Epithelial cell of esophagus (primary cell): ENCODE results near the gene NECAP2.
"Not testable (repeated sequence)": the region's sequence is repeated elsewhere in the genome, so short reads cannot be mapped to it uniquely, and the experiment has no call there.

Experiments used
- DNase-seq: peaks from one replicate; pipeline ENCODE4 v3.0.0; 2010; ENCODE audit warnings: low read depth
- H3K4me3 ChIP-seq: 2 replicates; pipeline ENCODE4 v1.5.1; 2011; ENCODE audit warnings: mild to moderate bottlenecking, low read length, control low read depth
- TF ChIP-seq, protein P1 (sequence below): IDR thresholded peaks from 2 replicates; pipeline ENCODE4 v1.5.1; 2011; ENCODE audit warnings: low read depth, mild to moderate bottlenecking, low read length, control low read depth, inconsistent platforms; ENCODE audit not compliant: insufficient read depth; ENCODE audit errors: missing control alignments

Gene NECAP2

DNA sequence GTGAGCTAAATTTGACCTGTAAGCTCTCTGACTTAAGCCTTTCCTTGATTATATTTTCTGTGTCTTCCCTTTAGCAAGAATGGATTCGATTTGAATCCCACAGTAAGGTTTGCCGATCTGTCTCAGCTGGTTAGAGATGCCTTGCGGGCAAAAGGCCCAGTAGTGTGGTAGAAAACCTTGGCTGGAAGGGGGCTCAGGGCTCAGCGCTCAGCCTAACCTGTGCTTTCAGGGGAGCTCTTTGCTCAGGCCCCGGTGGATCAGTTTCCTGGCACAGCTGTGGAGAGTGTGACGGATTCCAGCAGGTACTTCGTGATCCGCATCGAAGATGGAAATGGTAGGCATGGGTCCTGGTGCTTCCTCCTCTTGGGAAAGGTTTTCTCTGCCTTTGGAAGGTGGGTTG lies 7.1 kb downstream of the NECAP2 start:
- no peak for DNase-seq
- H3K4me3 ChIP-seq, result no peak overlapping the region
- TF ChIP-seq, protein P1, sequence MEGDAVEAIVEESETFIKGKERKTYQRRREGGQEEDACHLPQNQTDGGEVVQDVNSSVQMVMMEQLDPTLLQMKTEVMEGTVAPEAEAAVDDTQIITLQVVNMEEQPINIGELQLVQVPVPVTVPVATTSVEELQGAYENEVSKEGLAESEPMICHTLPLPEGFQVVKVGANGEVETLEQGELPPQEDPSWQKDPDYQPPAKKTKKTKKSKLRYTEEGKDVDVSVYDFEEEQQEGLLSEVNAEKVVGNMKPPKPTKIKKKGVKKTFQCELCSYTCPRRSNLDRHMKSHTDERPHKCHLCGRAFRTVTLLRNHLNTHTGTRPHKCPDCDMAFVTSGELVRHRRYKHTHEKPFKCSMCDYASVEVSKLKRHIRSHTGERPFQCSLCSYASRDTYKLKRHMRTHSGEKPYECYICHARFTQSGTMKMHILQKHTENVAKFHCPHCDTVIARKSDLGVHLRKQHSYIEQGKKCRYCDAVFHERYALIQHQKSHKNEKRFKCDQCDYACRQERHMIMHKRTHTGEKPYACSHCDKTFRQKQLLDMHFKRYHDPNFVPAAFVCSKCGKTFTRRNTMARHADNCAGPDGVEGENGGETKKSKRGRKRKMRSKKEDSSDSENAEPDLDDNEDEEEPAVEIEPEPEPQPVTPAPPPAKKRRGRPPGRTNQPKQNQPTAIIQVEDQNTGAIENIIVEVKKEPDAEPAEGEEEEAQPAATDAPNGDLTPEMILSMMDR, result no peak

DNA sequence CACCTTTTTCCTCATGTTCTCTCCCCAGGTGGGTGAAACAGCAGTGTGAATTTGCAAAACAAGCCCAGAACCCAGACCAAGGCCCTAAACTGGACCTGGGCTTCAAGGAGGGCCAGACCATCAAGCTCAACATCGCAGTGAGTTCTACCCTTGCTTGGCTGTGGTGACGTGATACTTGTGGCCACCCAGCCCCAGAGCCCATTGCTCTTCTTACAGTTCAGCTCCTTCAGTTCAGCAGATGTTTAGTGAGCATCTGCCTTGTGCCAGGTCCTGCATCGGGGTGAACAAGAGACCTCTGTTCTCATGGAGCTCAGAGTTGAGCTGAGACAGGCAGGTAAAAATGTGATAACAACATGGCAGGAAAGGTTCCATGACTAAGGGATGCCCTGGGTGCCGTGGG lies 8.5 kb downstream of the NECAP2 start:
- DNase-seq, result no peak
- TF ChIP-seq, protein P1, result no peak
- no peak overlapping the region for H3K4me3 ChIP-seq

DNA sequence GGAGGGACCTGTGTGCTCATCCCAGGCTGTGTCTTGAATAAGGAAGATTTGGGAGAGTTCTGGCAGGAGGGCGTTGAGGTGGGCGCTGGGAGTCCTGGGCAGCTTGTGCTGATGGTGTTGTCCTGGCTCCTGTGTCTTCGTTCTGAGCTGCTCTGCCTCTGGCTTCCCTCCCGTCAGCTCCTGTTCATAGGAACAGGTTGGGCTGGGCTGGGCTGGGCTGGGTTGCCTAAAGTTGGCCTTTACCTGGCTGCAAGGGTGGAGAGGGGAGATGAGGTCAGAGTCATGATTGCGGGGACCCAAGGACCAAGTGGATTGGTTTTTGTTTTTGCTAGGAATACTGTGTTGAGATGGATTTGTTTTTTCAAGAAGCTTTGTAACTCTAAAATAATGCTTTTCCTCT lies 9.1 kb downstream of the NECAP2 start:
- DNase-seq, result no peak
- H3K4me3 ChIP-seq, result no peak overlapping the region
- TF ChIP-seq, protein P1, result no peak

DNA sequence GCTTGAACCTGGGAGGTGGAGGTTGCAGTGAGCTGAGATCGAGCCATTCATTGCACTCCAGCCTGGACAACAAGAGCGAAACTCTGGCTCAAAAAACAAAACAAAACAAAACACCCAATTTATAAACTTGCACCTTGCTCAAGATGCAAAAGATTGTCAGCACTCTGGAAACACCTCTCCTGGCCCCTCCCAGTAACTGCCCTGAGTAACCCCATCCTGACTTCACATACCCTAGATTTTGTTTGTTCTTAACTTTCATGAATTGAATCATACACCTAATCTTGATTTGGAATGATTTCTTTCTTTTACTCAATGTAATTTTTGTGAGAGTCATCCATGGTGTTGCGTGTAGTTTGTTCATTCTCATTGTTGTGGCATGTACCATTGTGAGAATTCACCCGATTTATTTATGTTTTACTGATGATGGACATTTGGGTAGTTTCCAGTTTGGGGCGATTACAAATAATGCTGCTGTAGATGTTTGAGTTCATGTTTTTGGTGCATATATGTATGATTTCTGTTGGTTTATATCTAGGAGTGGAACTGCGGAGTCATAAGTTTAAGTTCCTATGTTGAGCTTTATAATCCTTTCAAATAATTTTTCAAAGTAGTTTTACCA lies 10.4 kb downstream of the NECAP2 start:
- TF ChIP-seq, protein P1, result no peak
- H3K4me3 ChIP-seq, result no peak overlapping the region
- DNase-seq, result no peak

DNA sequence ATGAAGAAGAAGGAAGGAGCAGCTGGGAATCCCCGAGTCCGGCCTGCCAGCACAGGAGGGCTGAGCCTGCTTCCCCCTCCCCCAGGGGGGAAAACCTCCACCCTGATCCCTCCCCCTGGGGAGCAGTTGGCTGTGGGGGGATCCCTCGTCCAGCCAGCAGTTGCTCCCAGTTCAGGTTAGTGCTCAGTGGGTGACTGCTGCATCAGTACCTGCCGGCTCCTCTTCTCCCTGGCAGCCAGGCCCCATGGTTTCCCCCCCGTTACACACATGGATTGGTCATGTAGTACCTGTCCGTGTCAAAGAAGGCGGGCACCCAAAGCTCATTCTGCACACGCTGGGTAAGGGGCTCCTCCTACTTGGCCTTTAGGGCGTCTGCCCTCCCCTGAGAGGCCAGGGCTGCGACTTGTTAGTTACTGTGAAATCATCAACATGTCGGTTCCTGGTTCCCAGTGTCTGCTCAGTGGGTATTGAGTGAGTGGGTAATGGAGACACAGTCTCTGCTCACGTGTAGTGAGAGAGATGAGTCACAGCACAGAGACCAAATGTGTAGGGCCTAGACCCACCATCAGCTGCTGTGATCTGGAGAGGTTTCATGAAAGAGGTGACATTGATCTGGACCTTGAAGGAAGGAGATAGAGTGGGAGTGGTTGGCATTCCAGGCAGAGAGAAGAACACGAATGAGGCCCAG lies 11.5 kb downstream of the NECAP2 start:
- no peak for DNase-seq
- no peak overlapping the region for H3K4me3 ChIP-seq
- TF ChIP-seq, protein P1, result no peak

DNA sequence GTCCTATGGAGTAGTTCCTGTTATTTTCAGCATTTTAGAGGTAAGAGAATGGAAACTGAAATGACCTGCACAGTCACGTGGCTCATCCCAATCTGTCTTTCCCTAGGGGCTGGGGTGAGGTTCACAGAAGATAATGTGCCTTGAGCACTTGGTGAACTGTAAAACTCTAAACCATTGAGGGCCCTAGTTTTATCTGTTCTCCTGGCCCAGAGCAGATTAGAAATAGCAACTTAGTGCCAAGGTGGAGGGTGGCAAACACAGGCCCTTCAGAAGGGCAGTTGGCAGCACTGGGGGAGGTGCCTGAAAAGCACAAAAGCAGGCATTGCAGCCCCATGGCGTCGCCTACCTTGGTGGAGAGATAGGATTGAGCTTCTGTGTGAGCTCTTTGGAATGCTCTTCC lies 14.4 kb downstream of the NECAP2 start:
- DNase-seq, H3K4me3 ChIP-seq: not testable (repeated sequence)

DNA sequence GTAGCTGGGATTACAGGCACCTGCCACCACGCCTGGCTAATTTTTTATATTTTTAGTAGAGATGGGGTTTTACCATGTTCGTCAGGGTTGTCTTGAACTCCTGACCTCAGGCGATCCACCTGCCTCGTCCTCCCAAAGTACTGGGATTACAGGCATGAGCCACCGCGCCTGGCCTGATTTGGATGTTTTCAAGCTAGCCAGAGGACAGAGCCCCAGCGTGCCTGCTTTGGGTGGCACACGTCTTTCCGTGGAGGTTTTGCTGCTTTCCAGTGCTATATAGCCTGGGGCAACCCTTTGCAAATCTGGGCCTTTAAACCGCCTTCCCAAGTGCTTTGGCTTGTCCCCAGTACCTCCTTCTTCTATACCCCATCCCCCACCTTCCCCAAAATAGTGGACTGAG lies 15.6 kb downstream of the NECAP2 start:
- H3K4me3 ChIP-seq, DNase-seq: not testable (repeated sequence)

DNA sequence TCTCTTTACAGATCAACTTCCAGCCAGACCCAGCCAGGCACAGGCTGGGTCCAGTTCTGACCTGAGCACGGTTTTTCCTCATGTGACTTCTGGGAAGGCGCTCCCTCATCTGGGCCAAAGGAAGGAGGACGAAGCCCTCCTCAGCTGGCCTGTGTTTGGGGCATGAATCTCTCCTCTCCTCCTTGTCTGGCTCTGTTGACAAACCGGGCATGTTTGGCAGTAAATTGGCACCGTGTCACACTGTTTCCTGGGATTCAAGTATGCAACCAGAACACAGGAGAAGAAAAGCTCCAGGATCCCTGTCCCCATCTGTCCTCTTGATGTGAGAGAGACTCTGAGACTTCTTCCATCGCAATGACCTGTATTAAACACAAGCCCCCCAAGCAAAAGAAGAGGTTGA lies 18.3 kb downstream of the NECAP2 start:
- no peak for DNase-seq
- H3K4me3 ChIP-seq, result no peak overlapping the region
- TF ChIP-seq, protein P1, result no peak
